Heart left ventricle (tissue), 13 donors: ENCODE results near the gene CDHR5.

ENCODE experiments used
- CTCF ChIP-seq, 12 donors: fragments of 200-600 bp; sonication (generic) in 4 of 12; IDR thresholded peaks; one replicate each; pipeline versions ENCODE4 v1.5.0 to v1.8.0; 2018 to 2022; ENCODE audit warnings: antibody characterized with exemption in 12 of 12, mild to moderate bottlenecking in 5 of 12
- POLR2A ChIP-seq, 2 donors: fragments of 450-650 bp; IDR thresholded peaks; one replicate each; pipeline ENCODE4 v1.6.1; 2017; ENCODE audit warnings: antibody characterized with exemption in 2 of 2, mild to moderate bottlenecking in 2 of 2, moderate library complexity in 2 of 2
- donor health status: ischemic (EF 13 %, LVEDD 7.1; RV severe dilation, severe dysfunction).
- donor health status: DM: no; HTN: yes; CAD: no.
- donor health status: DM: no; HTN: no; CAD: no.
- donor health status: ischemic (EF 25% LVEDD 6.9; RV normal size, moderate dysfunction).
- donor health status: ischemic (EF 25% LVEDD 5.7; RV mildly dilated, moderate dysfunction).
- donor health status: ischemic (EF 35%, LVEDD 5.7; RV mildly dilated, moderate dysfunction).
- donor health status: nonischemic (EF 11% LVEDD 7.7; RV severe dilation, severe dysfunction).
- donor health status: DM: yes; HTN: yes; CAD: no.
- donor health status: PGD.
- donor health status: ischemic (EF 29% LVEDD 5.4; RV normal size, mild dysfunction).
- donor health status: nonischemic (EF 23%, LVEDD 6.1; RV moderate dilation, normal function).

- TF ChIP-seq CTCF (IDR thresholded peaks at IDR 0.05) (no peak), POLR2A (IDR thresholded peaks at IDR 0.05) (no peak)
Observed at GRCh38 chr11:627308-627576, 2.5 kb upstream of the CDHR5 start.
